ENCODE data around the gene ANKHD1. TPM values are rescaled to one million over a fixed set of nuclear protein-coding genes. Genes with fewer than 3 reads are reported as not detected.

ANKHD1 gene
- total and polyA plus RNA-seq, 9 of the 15 experiments (the other 6 are each of a cell fraction or from before 2014, with no cell fraction given) = 38.9 to 138 (median 78.7) TPM

GRCh38 chr5:140362875-140363630 is 38.6 kb upstream of the ANKHD1 start (continued):
- TF ChIP-seq AFF1 (IDR thresholded peaks at IDR 0.05; ENCODE audit: low read depth in 1 of 2, partially characterized antibody in 2 of 2) (no peak), BRCA1 (IDR thresholded peaks at IDR 0.05) (no peak), BRCA1 (CRISPR knock-in tag; IDR thresholded peaks at IDR 0.05) (no peak), GATAD2B (IDR thresholded peaks at IDR 0.05; ENCODE audit: borderline replicate concordance) (no peak), CGGBP1 (CRISPR knock-in tag; IDR thresholded peaks at IDR 0.05) (no peak), CHD2 (IDR thresholded peaks at IDR 0.05; ENCODE audit: low read depth, low read length) (peak; percentile 10; the same call in 1 of the 2 replicates), FOXA1 (IDR thresholded peaks at IDR 0.05; ENCODE audit: borderline replicate concordance) (no peak), MAFG (tag; conservative IDR thresholded peaks at IDR 0.05) (no peak), CBX5 (IDR thresholded peaks at IDR 0.05; ENCODE audit: borderline replicate concordance, low read depth) (no peak), ETS2 (tag; IDR thresholded peaks at IDR 0.05; ENCODE audit: borderline replicate concordance, poor library complexity, severe bottlenecking) (no peak), HSF4 (CRISPR knock-in tag; IDR thresholded peaks at IDR 0.05; ENCODE audit: borderline replicate concordance) (no peak), ZFP30 (CRISPR knock-in tag; IDR thresholded peaks at IDR 0.05; ENCODE audit: borderline replicate concordance) (no peak), SMAD3 (CRISPR knock-in tag; conservative IDR thresholded peaks at IDR 0.05) (no peak), CREB3 (tag; conservative IDR thresholded peaks at IDR 0.05; ENCODE audit: low read depth) (no peak), KDM2B (CRISPR knock-in tag; IDR thresholded peaks at IDR 0.05) (no peak), ZFPM2 (CRISPR knock-in tag; IDR thresholded peaks at IDR 0.05) (no peak), CREBBP (IDR thresholded peaks at IDR 0.05; ENCODE audit: low read depth, low read length) (no peak), YY1 (IDR thresholded peaks at IDR 0.05; ENCODE audit: borderline replicate concordance in 1 of 3, control insufficient read depth in 1 of 3, extremely low read depth in 1 of 3, insufficient read depth in 3 of 3, insufficient read length in 1 of 3, insufficient replicate concordance in 2 of 3, low read depth in 1 of 3, low read length in 2 of 3) (peak in 2 of 3 experiments; percentile 53 to 78), SMC3 (conservative IDR thresholded peaks at IDR 0.05; ENCODE audit: insufficient read depth, low read depth, low read length) (peak; percentile 73), CSDE1 (IDR thresholded peaks at IDR 0.05) (no peak), POLR2A (conservative IDR thresholded peaks at IDR 0.05) (no peak), HOXB6 (CRISPR knock-in tag; IDR thresholded peaks at IDR 0.05; ENCODE audit: borderline replicate concordance) (no peak), RBFOX2 (IDR thresholded peaks at IDR 0.05; ENCODE audit: low read depth, low read length) (0 out of 2 replicates have a peak, but pooled peaks have one; percentile 33)
